ENCODE measurements around the gene HCST.
"Not testable (repeated sequence)": the region's sequence is repeated elsewhere in the genome, so short reads cannot be mapped to it uniquely, and the experiment has no call there.

The HCST gene

GRCh38 chr19:35904311-35905068, 2.2 kb downstream of the HCST start:
- TF ChIP-seq, protein P1, sequence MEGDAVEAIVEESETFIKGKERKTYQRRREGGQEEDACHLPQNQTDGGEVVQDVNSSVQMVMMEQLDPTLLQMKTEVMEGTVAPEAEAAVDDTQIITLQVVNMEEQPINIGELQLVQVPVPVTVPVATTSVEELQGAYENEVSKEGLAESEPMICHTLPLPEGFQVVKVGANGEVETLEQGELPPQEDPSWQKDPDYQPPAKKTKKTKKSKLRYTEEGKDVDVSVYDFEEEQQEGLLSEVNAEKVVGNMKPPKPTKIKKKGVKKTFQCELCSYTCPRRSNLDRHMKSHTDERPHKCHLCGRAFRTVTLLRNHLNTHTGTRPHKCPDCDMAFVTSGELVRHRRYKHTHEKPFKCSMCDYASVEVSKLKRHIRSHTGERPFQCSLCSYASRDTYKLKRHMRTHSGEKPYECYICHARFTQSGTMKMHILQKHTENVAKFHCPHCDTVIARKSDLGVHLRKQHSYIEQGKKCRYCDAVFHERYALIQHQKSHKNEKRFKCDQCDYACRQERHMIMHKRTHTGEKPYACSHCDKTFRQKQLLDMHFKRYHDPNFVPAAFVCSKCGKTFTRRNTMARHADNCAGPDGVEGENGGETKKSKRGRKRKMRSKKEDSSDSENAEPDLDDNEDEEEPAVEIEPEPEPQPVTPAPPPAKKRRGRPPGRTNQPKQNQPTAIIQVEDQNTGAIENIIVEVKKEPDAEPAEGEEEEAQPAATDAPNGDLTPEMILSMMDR (IDR thresholded peaks at IDR 0.05; ENCODE audit: low read depth, low read length, missing control alignments): no peak
- DNase-seq (ENCODE audit: low read depth): no peak
- H3K4me3 ChIP-seq (ENCODE audit: low read depth, low read length): no peak overlapping the region
- in situ Hi-C loops (cut with HindIII; ENCODE audit: low sequenced_read_pairs): loop anchor here (5.0 kb wide), 1 partner anchor 52 kb away; the partner anchor contains the start of gene NPHS1

DNA sequence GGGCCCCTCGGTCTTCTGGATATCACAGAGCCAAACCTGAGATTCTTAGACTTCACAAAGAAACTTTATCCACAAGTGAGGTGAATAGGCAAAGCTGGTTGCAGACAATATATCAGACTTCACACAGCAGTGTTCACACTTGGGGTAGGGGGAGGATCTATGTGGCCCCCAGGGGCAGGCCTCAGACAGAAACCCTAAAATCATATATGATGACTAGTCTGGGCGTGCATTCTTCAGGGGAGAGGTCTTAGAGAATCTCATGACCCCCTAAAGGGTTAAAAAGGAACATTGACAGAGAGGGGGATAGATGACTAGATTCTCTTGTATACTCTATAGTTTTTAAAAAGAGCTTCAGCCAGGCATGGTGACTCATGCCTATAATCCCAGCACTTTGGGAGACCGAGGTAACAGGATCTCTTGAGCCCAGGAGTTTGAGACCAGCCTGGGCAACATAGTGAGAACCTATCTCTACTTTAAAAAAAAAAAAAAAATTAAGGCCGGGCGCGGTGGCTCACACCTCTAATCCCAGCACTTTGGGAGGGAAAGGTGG, 2.9 kb downstream of the HCST start:
- in situ Hi-C loops (cut with HindIII; ENCODE audit: low sequenced_read_pairs): no loop called here
- DNase-seq (ENCODE audit: low read depth): no peak
- H3K4me3 ChIP-seq (ENCODE audit: low read depth, low read length): no peak overlapping the region
- TF ChIP-seq, protein P1 (IDR thresholded peaks at IDR 0.05; ENCODE audit: low read depth, low read length, missing control alignments): no peak

GRCh38 chr19:35907377-35907745, 5.0 kb downstream of the HCST start:
- DNase-seq (ENCODE audit: low read depth): no peak
- in situ Hi-C loops (cut with HindIII; ENCODE audit: low sequenced_read_pairs): no loop called here
- TF ChIP-seq, protein P1 (IDR thresholded peaks at IDR 0.05; ENCODE audit: low read depth, low read length, missing control alignments): no peak
- H3K4me3 ChIP-seq (ENCODE audit: low read depth, low read length): no peak overlapping the region

- in situ Hi-C loops (cut with HindIII; ENCODE audit: low sequenced_read_pairs): no loop called here
- TF ChIP-seq, protein P1 (IDR thresholded peaks at IDR 0.05; ENCODE audit: low read depth, low read length, missing control alignments): no peak
- no peak within 1 kb of the TSS for H3K4me3 ChIP-seq (ENCODE audit: low read depth, low read length)
- DNase-seq (ENCODE audit: low read depth): no peak
Measured at GRCh38 chr19:35908010-35908441, 5.7 kb downstream of the HCST start, which contains the start of gene TYROBP. TSS of gene TYROBP (minus strand) at chr19:35908295. CDS start at chr19:35908228, 67 bp downstream.

DNA sequence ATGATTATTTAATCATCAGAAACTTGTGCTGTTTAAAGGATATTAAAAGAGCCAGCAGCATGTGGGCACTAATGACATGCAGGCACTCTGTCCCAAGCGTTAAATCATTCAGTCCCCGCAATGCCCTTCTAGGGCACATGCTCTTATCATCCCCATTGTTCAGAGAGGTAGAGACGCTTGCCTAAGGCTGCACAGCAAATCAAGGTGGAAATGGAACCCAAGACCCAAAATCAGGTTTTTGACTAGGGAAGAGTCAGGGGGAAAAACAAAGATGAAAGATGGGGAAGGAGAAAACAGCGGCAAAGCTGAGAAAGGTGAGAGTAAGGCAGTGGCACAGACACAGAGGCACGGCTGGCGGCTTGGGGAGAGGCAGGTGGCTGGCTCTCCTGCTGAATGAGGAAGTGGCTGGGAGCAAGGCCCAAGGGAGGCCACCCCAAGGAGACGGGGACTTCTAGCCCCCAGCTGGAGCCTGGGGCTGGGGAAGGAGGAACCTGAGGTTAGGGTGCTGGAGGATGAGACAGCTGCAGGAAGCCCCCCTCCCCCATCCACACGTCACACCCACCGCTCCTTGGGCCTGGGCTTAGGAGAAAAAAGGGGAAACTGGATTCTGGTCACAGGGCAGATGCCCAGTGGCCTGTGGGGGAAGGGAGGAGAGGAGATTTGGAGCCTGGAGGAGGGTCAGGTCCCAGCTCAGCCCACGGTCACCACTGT, 6.8 kb downstream of the HCST start:
- no peak for DNase-seq (ENCODE audit: low read depth)
- in situ Hi-C loops (cut with HindIII; ENCODE audit: low sequenced_read_pairs): no loop called here
- no peak overlapping the region for H3K4me3 ChIP-seq (ENCODE audit: low read depth, low read length)
- TF ChIP-seq, protein P1 (IDR thresholded peaks at IDR 0.05; ENCODE audit: low read depth, low read length, missing control alignments): no peak

DNA sequence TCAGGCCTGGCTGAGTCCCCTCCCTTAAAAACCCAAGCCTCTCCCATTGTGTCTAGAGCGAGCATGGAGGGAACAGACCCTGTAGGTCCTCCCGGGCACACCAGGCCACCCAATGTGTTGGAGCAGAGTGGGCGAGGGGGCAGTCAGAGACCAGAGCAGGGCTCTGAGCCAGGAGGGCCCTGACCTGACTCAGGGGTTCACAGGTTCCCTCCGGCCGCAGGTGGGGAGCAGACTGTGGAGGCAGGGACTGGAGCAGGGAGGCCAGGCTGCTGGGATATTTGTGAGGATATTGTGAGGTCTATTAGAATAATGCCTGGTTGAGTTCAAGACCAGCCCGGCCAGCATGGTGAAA, 7.3 kb downstream of the HCST start:
- TF ChIP-seq, protein P1 (IDR thresholded peaks at IDR 0.05; ENCODE audit: low read depth, low read length, missing control alignments): no peak
- H3K4me3 ChIP-seq (ENCODE audit: low read depth, low read length): no peak overlapping the region
- in situ Hi-C loops (cut with HindIII; ENCODE audit: low sequenced_read_pairs): no loop called here
- DNase-seq (ENCODE audit: low read depth): no peak

DNA sequence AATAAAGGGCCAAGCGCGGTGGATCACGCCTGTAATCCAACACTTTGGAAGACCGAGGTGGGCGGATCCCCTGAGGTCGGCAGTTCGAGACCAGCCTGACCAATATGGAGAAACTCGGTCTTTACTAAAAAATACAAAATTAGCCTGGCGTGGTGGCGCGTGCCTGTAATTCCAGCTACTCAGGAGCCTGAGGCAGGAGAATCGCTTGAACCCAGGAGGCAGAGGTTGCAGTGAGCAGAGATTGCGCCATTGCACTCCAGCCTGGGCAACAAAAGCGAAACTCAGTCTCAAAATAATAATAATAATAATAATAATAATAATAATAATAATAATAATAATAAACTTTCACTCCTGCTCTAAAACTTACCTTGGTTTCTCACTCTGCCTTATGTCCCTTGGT, 8.0 kb downstream of the HCST start:
- DNase-seq (ENCODE audit: low read depth); H3K4me3 ChIP-seq (ENCODE audit: low read depth, low read length); in situ Hi-C loops (cut with HindIII; ENCODE audit: low sequenced_read_pairs): not testable (repeated sequence)

Data from astrocyte of the cerebellum (primary cell).